ENCODE measurements around the gene SIDT2.
A peak's percentile ranks its signal among the peaks of the same experiment; 100 is the strongest.

DNA sequence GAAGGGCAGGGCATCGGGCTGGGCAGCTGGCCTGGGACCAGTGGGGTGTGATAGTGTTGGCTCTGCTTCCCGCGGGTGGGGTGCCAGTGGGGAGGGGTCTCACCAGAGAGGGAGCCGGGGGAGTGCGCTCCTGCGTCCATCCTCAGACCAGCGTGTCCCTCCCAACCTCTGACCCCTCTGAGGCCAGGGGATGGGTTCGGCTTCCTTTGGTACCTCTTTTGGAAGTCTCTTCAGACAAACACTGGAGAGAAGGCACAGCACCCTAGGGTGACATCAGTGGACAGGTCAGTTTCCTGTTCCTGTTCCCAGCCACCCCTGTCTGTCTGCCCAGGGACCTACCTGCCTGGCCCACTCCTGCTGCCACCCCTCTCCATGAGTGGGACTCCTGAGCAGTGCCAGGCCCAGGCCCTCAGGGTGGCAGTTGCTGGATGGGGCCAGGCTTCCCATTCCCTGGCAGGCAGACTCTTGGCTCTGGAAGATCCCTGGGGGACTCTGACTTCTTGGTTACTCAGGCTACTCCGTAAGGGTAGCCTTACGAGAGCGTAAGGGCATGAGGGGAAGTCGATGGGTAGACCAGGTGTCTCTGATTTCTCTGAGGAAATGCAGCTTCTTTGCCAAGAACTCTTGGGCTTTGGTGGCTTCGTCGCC lies 23.2 kb downstream of the SIDT2 start:
- no peak for TF ChIP-seq CBX8 (IDR thresholded peaks at IDR 0.05; ENCODE audit: borderline replicate concordance, low read depth, low read length)
- peak in 1 of 2 experiments; percentile 52; a peak in 2 of 3 replicates for TF ChIP-seq POLR2A (IDR thresholded peaks at IDR 0.05; ENCODE audit: control extremely low read depth in 1 of 2, low read depth in 2 of 2, low read length in 2 of 2)
- no peak for TF ChIP-seq BRCA1 (IDR thresholded peaks at IDR 0.05; ENCODE audit: low read depth, low read length)
- TF ChIP-seq, protein P1, sequence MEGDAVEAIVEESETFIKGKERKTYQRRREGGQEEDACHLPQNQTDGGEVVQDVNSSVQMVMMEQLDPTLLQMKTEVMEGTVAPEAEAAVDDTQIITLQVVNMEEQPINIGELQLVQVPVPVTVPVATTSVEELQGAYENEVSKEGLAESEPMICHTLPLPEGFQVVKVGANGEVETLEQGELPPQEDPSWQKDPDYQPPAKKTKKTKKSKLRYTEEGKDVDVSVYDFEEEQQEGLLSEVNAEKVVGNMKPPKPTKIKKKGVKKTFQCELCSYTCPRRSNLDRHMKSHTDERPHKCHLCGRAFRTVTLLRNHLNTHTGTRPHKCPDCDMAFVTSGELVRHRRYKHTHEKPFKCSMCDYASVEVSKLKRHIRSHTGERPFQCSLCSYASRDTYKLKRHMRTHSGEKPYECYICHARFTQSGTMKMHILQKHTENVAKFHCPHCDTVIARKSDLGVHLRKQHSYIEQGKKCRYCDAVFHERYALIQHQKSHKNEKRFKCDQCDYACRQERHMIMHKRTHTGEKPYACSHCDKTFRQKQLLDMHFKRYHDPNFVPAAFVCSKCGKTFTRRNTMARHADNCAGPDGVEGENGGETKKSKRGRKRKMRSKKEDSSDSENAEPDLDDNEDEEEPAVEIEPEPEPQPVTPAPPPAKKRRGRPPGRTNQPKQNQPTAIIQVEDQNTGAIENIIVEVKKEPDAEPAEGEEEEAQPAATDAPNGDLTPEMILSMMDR (IDR thresholded peaks at IDR 0.05; ENCODE audit: control extremely low read depth in 1 of 3, insufficient read depth in 1 of 3, low read depth in 1 of 3, low read length in 3 of 3): no peak
- no peak for TF ChIP-seq EZH2 (IDR thresholded peaks at IDR 0.05; ENCODE audit: low read depth, low read length, severe bottlenecking)
- TF ChIP-seq SP1 (IDR thresholded peaks at IDR 0.05; ENCODE audit: low read depth, low read length): no peak
- TF ChIP-seq POLR2AphosphoS5 (IDR thresholded peaks at IDR 0.05; ENCODE audit: low read depth, low read length): no peak; the same call in 1 of the 2 replicates
- no peak for TF ChIP-seq RFX5 (IDR thresholded peaks at IDR 0.05; ENCODE audit: borderline replicate concordance, low read depth, low read length)
- TF ChIP-seq SIRT6 (IDR thresholded peaks at IDR 0.05; ENCODE audit: low read length): no peak
- TF ChIP-seq, protein P2, sequence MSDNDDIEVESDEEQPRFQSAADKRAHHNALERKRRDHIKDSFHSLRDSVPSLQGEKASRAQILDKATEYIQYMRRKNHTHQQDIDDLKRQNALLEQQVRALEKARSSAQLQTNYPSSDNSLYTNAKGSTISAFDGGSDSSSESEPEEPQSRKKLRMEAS (IDR thresholded peaks at IDR 0.05): no peak

Measured in H1 (cell line).